Measurements from ENCODE around the gene CENPP.

DNA sequence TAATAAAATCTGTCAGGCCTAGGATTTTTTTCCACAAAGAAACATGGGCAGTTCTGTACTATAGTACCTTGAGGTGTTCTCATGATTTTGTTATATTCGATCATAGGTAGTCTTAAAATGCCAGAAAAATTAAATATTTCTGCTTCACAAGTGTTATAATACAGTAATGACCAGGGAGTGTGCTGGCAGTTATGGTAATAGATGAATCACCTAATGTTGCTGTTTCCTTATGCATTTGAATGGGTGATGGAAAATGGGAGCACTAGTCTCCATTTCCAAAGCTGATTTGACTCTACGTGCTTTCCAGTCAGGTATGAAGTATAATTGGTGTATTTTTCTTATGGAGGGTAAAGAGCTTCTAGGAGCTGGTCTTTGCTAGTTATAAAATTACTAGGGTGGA lies 54.9 kb downstream of the CENPP start:
- TF ChIP-seq GTF2I (CRISPR knock-in tag; conservative IDR thresholded peaks at IDR 0.05) (no peak), TEAD4 (CRISPR knock-in tag; IDR thresholded peaks at IDR 0.05) (no peak), JUN (CRISPR knock-in tag; IDR thresholded peaks at IDR 0.05) (no peak), MYBL2 (CRISPR knock-in tag; IDR thresholded peaks at IDR 0.05) (no peak), SP1 (CRISPR knock-in tag; conservative IDR thresholded peaks at IDR 0.05) (no peak), GRHL2 (CRISPR knock-in tag; IDR thresholded peaks at IDR 0.05; ENCODE audit: insufficient replicate concordance, severe bottlenecking) (no peak), TP53 (CRISPR knock-in tag; IDR thresholded peaks at IDR 0.05) (no peak)
- TF ChIP-seq, protein P1, sequence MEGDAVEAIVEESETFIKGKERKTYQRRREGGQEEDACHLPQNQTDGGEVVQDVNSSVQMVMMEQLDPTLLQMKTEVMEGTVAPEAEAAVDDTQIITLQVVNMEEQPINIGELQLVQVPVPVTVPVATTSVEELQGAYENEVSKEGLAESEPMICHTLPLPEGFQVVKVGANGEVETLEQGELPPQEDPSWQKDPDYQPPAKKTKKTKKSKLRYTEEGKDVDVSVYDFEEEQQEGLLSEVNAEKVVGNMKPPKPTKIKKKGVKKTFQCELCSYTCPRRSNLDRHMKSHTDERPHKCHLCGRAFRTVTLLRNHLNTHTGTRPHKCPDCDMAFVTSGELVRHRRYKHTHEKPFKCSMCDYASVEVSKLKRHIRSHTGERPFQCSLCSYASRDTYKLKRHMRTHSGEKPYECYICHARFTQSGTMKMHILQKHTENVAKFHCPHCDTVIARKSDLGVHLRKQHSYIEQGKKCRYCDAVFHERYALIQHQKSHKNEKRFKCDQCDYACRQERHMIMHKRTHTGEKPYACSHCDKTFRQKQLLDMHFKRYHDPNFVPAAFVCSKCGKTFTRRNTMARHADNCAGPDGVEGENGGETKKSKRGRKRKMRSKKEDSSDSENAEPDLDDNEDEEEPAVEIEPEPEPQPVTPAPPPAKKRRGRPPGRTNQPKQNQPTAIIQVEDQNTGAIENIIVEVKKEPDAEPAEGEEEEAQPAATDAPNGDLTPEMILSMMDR (IDR thresholded peaks at IDR 0.05) = no peak
